ENCODE results near the gene ARHGEF5.

Gene ARHGEF5

DNA sequence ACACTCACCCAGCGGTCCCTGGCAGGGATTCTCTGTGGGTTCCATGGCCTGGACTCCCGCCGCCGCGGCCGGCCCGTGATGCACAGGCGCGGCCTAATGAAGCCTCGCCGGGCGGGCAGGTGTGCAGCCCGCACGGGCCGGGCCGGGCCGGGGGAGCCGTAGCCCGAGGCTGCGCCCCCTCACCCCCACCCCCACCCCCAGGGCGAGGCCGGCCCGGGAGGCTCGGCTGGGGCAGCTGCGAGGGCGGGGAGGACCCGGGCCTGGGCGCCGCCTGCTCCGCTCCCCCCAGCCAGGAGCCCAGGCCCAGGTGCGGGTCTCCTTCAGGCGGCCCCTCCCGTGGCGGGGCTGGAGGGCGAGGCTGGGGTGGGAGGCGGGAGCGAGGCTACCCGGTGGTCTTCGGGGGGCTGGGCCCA, 48.5 kb downstream of the ARHGEF5 start, which contains the start of gene NOBOX:
TSS of gene NOBOX (minus strand) at position 45 of the 413 bp plus-strand sequence.
- H3K4me1 Mint-ChIP-seq = peaks cover 4% of the 10 kb centered on the region
- H3K27ac Mint-ChIP-seq = no peak within 1 kb of the TSS
- no peak within 1 kb of the TSS for H3K4me3 Mint-ChIP-seq
- H3K9me3 Mint-ChIP-seq = no peaks in the 10 kb centered on the region
- no peaks in the 10 kb centered on the region for H3K36me3 Mint-ChIP-seq (ENCODE audit: low read depth)
- TF ChIP-seq, protein P1, sequence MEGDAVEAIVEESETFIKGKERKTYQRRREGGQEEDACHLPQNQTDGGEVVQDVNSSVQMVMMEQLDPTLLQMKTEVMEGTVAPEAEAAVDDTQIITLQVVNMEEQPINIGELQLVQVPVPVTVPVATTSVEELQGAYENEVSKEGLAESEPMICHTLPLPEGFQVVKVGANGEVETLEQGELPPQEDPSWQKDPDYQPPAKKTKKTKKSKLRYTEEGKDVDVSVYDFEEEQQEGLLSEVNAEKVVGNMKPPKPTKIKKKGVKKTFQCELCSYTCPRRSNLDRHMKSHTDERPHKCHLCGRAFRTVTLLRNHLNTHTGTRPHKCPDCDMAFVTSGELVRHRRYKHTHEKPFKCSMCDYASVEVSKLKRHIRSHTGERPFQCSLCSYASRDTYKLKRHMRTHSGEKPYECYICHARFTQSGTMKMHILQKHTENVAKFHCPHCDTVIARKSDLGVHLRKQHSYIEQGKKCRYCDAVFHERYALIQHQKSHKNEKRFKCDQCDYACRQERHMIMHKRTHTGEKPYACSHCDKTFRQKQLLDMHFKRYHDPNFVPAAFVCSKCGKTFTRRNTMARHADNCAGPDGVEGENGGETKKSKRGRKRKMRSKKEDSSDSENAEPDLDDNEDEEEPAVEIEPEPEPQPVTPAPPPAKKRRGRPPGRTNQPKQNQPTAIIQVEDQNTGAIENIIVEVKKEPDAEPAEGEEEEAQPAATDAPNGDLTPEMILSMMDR (IDR thresholded peaks at IDR 0.05; ENCODE audit: unreplicated experiment in 3 of 3) = no peak
- H3K27me3 Mint-ChIP-seq (ENCODE audit: low read depth) = peaks cover 12% of the 10 kb centered on the region

DNA sequence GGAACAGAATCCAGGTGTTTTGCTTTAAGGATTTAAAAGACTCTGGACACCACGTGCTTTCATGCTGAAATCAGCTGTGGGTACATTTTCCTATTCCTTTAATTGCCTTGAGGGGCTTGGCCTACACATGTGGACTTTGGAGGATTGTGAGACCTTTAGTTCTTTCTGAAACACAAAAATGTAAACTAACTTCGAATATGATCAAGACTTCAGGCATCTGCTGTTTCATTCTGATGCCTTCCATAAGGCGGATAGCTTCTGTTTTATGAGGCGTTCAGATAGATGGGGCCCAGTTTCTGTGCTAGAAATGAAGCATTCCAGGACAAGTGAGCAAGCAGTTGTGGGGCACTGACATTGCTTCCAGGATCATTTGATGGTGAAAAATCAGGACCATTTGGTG, 49.7 kb downstream of the ARHGEF5 start:
- Mint-ChIP-seq H3K9me3 (no peaks in the 10 kb centered on the region), H3K4me3 (no peak overlapping the region), H3K36me3 (ENCODE audit: low read depth) (no peaks in the 10 kb centered on the region), H3K4me1 (peaks cover 4% of the 10 kb centered on the region), H3K27ac (no peak overlapping the region), H3K27me3 (ENCODE audit: low read depth) (peaks cover 8% of the 10 kb centered on the region)
- TF ChIP-seq, protein P1 (IDR thresholded peaks at IDR 0.05; ENCODE audit: unreplicated experiment in 3 of 3) = no peak

DNA sequence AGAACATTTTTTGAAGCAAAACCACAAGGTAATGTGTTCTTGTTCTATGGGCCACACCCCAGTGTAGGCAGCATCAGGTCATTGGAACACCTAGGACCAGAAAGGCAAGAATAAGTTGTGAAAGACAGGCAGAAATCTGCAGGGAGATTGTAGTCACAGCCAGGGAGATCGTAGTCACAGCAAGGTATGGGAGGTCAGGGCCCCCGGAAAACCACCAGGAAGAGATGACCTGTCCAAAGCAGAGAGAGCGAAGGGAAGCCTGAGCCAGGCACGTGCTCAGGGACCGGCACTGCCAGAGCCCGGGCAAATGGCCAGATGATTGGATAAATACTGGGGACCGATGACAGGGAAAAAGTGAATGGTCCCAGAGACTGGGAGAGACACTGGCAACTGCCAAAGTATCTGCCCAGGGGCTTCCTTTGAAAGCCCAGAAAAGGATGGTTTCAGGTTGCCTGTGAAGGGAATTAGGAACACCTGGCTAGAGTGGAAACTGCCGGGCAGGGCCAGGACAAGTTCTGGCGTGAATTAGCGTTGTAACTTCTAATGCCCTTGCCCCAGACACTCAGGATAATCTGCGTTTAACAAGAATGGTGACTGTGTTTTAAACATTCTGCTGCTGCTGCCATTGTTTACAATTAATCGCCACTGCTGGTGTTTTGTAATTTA, 52.2 kb downstream of the ARHGEF5 start:
- H3K4me3 Mint-ChIP-seq = no peak overlapping the region
- no peaks in the 10 kb centered on the region for H3K9me3 Mint-ChIP-seq
- H3K36me3 Mint-ChIP-seq (ENCODE audit: low read depth) = no peaks in the 10 kb centered on the region
- H3K4me1 Mint-ChIP-seq = peaks cover 4% of the 10 kb centered on the region
- TF ChIP-seq, protein P1 (IDR thresholded peaks at IDR 0.05; ENCODE audit: unreplicated experiment in 3 of 3) = no peak
- no peak overlapping the region for H3K27ac Mint-ChIP-seq
- H3K27me3 Mint-ChIP-seq (ENCODE audit: low read depth) = peaks cover 3% of the 10 kb centered on the region

- TF ChIP-seq, protein P1 (IDR thresholded peaks at IDR 0.05; ENCODE audit: unreplicated experiment in 3 of 3) = no peak
- H3K27ac Mint-ChIP-seq = no peak overlapping the region
- no peaks in the 10 kb centered on the region for H3K9me3 Mint-ChIP-seq
- no peak overlapping the region for H3K4me3 Mint-ChIP-seq
- H3K4me1 Mint-ChIP-seq = peaks cover 4% of the 10 kb centered on the region
- H3K27me3 Mint-ChIP-seq (ENCODE audit: low read depth) = peaks cover 3% of the 10 kb centered on the region
- no peaks in the 10 kb centered on the region for H3K36me3 Mint-ChIP-seq (ENCODE audit: low read depth)
Observed at GRCh38 chr7:144408121-144408520, 52.9 kb downstream of the ARHGEF5 start.

DNA sequence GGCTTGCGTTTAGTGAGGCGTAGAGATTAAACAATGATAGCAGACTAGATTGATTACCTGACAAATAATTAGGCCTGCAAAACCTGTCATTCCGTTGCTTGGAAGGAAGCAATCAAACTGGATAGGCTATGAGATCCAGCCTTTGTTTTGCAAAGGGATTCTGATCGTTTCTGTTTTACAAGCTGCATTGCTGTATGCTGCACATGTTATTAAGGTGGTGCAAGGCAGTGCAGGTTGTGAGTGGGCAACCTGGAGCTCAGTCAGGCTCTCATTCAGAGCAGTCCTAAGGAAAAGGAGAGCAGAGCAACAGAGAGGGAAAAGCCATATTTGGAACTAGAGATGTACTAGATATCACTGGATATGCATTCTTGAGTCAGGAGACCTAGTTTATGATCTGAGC, 55.2 kb downstream of the ARHGEF5 start:
- H3K27me3 Mint-ChIP-seq (ENCODE audit: low read depth) = peaks cover 7% of the 10 kb centered on the region
- H3K9me3 Mint-ChIP-seq = no peaks in the 10 kb centered on the region
- H3K4me1 Mint-ChIP-seq = no peaks in the 10 kb centered on the region
- no peaks in the 10 kb centered on the region for H3K36me3 Mint-ChIP-seq (ENCODE audit: low read depth)
- TF ChIP-seq, protein P1 (IDR thresholded peaks at IDR 0.05; ENCODE audit: unreplicated experiment in 3 of 3) = no peak
- no peak overlapping the region for H3K27ac Mint-ChIP-seq
- H3K4me3 Mint-ChIP-seq = no peak overlapping the region

- Mint-ChIP-seq H3K27ac (no peak overlapping the region), H3K9me3 (peaks cover 6% of the 10 kb centered on the region), H3K27me3 (ENCODE audit: low read depth) (peaks cover 7% of the 10 kb centered on the region), H3K4me1 (no peaks in the 10 kb centered on the region), H3K36me3 (ENCODE audit: low read depth) (no peaks in the 10 kb centered on the region), H3K4me3 (no peak overlapping the region)
- TF ChIP-seq, protein P1 (IDR thresholded peaks at IDR 0.05; ENCODE audit: unreplicated experiment in 3 of 3) = no peak
Observed at GRCh38 chr7:144414815-144415214, 59.6 kb downstream of the ARHGEF5 start.
